ENCODE results near the gene DNAH1. TPM values are rescaled to one million over a fixed set of nuclear protein-coding genes. Genes with fewer than 3 reads are reported as not detected.

DNAH1 gene
- total RNA-seq, 1 experiment from 2014 or later: 5.5 TPM

DNA sequence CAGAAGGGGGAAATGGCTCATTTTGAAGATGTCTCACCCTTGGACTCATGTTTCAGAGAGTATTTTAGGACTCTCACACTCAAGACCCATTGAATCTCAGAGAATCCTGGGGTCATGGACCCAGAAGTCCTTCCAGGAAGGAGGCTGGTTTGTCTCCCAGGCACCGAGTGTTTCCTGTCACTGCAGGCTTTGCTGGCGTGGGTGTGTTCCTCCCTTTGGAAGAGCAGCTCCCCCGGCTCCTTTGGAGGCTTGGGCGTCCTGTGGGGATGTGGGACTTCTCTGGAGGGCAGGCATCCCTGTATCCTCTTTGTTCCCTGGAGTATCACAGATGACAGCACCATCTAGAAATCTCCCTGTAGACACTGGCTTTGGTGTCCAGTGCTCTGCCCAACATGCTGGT lies 40.0 kb downstream of the DNAH1 start:
- H3K4me1 ChIP-seq (ENCODE audit: control insufficient read depth in 1 of 2, insufficient read depth in 2 of 2, low read length in 2 of 2): no peaks in the 10 kb centered on the region
- no TSS peak for BruUV-seq (replicated peaks)
- no peaks in the 10 kb centered on the region for H3K79me2 ChIP-seq (ENCODE audit: insufficient read depth, low read length)
- no peaks in the 10 kb centered on the region for H3K36me3 ChIP-seq (ENCODE audit: control insufficient read depth in 1 of 2, insufficient read depth in 2 of 2, low read length in 2 of 2)
- ATAC-seq (no peak), DNase-seq (ENCODE audit: low read depth, low spot score) (no peak)
- intact Hi-C loops (cut with micrococcal nuclease): no loop called here
- no peaks in the 10 kb centered on the region for H4K20me1 ChIP-seq (ENCODE audit: insufficient read depth)
- no peak overlapping the region for H2AFZ ChIP-seq (ENCODE audit: low read depth, low read length, poor library complexity, severe bottlenecking)
- no peak overlapping the region for H3K9ac ChIP-seq (ENCODE audit: low read length)
- no peaks in the 10 kb centered on the region for H3K27me3 ChIP-seq (ENCODE audit: insufficient read depth, low read length)
- H3K27ac ChIP-seq (ENCODE audit: low read depth, low read length): no peak overlapping the region
- no peaks in the 10 kb centered on the region for H3K9me3 ChIP-seq (ENCODE audit: control insufficient read depth in 1 of 2, insufficient read depth in 1 of 2, low read depth in 1 of 2, low read length in 2 of 2)
- POLR2A ChIA-PET: no interaction called here
- TF ChIP-seq RAD21 (IDR thresholded peaks at IDR 0.05; ENCODE audit: low read depth) (no peak), EZH2phosphoT487 (IDR thresholded peaks at IDR 0.05; ENCODE audit: borderline replicate concordance) (no peak), YY1 (IDR thresholded peaks at IDR 0.05; ENCODE audit: extremely low read depth, insufficient replicate concordance, low read depth, low read length) (no peak), CBX3 (IDR thresholded peaks at IDR 0.05; ENCODE audit: low read depth) (no peak), ZFX (IDR thresholded peaks at IDR 0.05) (no peak)
- TF ChIP-seq, protein P1, sequence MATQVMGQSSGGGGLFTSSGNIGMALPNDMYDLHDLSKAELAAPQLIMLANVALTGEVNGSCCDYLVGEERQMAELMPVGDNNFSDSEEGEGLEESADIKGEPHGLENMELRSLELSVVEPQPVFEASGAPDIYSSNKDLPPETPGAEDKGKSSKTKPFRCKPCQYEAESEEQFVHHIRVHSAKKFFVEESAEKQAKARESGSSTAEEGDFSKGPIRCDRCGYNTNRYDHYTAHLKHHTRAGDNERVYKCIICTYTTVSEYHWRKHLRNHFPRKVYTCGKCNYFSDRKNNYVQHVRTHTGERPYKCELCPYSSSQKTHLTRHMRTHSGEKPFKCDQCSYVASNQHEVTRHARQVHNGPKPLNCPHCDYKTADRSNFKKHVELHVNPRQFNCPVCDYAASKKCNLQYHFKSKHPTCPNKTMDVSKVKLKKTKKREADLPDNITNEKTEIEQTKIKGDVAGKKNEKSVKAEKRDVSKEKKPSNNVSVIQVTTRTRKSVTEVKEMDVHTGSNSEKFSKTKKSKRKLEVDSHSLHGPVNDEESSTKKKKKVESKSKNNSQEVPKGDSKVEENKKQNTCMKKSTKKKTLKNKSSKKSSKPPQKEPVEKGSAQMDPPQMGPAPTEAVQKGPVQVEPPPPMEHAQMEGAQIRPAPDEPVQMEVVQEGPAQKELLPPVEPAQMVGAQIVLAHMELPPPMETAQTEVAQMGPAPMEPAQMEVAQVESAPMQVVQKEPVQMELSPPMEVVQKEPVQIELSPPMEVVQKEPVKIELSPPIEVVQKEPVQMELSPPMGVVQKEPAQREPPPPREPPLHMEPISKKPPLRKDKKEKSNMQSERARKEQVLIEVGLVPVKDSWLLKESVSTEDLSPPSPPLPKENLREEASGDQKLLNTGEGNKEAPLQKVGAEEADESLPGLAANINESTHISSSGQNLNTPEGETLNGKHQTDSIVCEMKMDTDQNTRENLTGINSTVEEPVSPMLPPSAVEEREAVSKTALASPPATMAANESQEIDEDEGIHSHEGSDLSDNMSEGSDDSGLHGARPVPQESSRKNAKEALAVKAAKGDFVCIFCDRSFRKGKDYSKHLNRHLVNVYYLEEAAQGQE (IDR thresholded peaks at IDR 0.05; ENCODE audit: low read depth): no peak
- H3K4me3 ChIP-seq (replicated peaks in 1 of 2; ENCODE audit: low read depth in 1 of 2, low read length in 2 of 2): no peak overlapping the region
- CTCF ChIA-PET: no interaction called here
- RAD21 ChIA-PET (ENCODE audit: low non-redundant PET in 1 of 2, low total read pairs in 2 of 2, uncharacterized antibody in 2 of 2, unreplicated experiment in 2 of 2): no interaction called here
- no peak overlapping the region for H3K4me2 ChIP-seq (ENCODE audit: low read length)
- H3K9me2 ChIP-seq (ENCODE audit: insufficient read depth): no peaks in the 10 kb centered on the region
